Measurements from ENCODE around the gene KIF7.

KIF7 gene

DNA sequence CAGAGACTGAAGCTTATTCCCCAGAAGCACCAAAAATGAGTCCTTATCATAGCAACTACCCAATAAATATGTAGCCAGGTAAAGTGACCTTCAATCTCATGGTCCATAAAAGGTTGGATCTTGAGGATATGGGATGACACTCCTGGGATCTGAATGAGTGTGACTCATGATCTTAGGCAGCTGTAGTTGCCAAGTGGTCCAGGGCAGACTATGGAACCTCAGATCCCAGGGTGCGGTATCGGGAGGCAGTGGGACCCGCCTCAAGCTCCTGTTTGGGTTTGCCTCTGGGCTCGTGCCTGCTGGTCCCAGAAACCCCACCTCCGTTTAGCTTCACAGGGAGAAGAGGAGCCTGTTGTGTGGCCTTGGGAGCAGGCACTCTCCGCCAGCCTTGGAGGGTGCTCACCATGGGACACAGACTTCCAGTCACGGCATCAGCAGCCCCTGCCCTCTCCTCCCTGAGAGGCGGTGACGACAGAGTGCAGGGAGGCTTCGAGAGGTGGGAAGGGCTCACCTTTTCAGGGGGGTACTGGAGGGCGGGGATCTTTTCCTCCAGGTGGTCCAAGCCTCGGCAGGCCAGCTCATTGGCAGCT is 15.8 kb upstream of the KIF7 start:
- DNase-seq (ENCODE audit: low read depth in 2 of 2), result no peak

GRCh38 chr15:89669941-89670340 is 14.7 kb upstream of the KIF7 start:
- no peak for DNase-seq (ENCODE audit: low read depth in 2 of 2)

- no peak for DNase-seq (ENCODE audit: low read depth in 2 of 2)
Observed at GRCh38 chr15:89669309-89669865, 14.1 kb upstream of the KIF7 start.

- no peak for DNase-seq (ENCODE audit: low read depth in 2 of 2)
Observed at GRCh38 chr15:89668171-89668570, 12.9 kb upstream of the KIF7 start.

DNA sequence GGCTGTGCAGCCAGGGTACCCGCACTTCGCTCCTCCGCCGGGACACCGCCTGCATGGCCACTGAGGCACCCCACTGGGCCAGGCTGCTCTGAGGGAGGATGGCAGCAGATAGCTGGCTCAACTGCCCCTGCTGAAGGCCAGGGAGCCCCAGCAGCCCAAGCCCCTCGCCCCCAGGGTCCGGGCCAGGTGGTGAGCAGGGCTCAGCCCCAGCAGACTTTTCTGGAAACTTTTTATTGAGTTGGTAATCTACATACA is 12.4 kb upstream of the KIF7 start:
- DNase-seq (ENCODE audit: low read depth in 2 of 2), result no peak

DNA sequence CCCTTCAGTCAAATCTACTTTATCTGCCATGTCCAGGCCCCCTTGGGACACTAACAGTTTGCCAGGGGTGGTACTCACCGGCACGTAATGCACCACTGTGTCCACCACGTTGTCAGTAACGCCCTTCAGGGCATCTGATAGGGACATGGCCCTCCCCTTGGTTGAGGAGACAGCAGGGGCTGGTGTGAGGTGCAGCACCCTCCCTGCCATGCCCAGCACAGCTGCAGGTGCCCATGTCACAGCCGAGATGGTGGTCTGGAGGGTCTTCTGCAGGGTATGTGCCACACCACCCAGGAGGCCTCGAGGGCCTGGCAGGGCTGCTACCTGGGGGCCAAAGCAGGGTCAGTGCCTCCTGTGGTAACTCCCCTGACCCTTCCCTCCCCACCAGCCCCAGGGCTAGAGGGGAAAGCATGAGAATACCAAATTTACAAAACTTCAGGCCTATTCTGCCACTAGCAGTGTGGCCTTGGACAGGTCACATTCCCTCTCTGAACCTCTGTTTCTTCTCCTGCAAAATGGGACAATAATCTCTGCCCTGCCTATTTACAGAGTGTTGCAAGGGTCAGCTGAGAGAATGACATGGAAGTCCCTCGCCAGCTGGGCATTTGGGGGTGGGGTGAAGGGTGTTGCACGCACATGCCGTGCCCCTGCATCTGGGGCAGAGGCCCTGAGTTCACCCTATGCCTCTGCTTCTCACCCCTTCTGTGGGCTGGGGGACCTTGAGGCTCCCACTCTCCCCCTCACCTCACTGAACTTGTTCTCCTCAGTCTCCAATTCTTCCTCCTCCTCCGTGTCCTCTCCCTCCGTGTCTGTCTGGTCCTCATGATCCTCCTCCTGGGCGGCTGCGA is 11.8 kb upstream of the KIF7 start:
- DNase-seq (ENCODE audit: low read depth in 2 of 2), result no peak

DNA sequence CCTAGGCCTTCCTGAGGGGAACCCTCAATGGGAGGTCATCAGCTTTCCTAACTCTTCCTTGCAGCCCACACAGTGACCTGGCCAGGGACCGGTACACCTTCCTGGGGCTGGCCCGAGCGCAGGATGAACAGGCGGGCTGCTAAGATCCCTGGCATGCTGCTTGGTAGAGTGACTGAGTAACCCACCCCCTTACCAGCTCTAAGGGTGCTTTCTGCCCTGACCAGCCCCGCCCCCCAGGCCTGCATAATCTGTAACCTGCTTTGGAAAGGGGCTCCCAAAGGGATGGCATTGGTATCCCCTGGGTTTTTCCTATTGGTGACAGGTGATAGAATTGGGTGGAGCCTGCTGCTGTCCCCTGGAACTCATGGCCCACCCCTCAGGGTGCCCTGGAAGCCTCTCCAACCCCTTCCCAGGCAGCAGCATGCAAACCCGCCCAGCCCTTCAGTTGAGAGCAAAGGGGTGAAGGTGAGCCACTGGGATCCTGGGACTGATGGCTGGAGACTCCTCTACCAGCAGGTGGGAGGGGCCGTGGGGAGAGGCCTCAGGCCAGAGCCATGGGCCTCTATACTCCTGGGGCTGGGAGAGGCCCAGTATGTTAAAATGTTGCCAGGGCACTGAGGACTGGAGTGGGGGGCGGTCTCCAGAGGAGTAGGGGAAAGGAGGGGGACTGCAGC is 11.1 kb upstream of the KIF7 start:
- DNase-seq (ENCODE audit: low read depth in 2 of 2), result no peak

DNA sequence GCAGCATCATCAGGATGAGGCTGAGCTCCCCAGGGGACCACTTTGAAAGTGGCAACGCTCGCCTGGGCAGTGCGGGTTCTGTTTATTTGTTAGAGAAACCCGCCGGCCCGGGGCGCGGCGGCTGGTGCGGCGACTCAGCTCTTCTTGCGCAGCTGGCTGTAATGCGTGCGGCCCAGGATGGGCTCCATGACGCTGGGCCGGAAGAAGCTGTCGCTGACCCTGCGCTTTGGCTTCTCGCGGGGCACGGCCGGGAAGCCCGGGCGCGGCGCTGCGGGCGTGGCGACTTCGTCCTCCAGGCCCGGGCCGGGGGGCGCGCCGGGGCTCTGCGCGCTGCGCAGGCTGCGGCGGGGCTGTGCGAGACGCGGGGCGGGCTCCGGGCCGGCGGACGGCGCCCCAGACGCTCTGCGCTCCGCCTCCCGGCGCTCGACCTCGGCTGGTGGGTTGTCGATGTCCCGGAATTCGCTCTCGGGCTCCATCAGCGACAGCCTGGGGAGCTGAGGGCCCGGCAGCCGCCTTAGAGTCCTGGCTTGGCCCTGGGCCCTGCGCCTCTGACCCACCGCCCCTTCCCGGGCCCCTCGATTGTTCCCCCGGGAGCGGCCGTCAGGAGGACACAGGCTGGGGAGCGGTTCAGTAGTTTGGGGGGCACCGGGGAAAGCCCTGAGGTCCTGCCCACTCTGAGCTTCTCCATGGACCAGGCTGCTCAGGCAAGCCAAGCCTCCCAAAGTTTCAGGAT is 10.3 kb upstream of the KIF7 start:
- DNase-seq (ENCODE audit: low read depth in 2 of 2), result no peak

DNA sequence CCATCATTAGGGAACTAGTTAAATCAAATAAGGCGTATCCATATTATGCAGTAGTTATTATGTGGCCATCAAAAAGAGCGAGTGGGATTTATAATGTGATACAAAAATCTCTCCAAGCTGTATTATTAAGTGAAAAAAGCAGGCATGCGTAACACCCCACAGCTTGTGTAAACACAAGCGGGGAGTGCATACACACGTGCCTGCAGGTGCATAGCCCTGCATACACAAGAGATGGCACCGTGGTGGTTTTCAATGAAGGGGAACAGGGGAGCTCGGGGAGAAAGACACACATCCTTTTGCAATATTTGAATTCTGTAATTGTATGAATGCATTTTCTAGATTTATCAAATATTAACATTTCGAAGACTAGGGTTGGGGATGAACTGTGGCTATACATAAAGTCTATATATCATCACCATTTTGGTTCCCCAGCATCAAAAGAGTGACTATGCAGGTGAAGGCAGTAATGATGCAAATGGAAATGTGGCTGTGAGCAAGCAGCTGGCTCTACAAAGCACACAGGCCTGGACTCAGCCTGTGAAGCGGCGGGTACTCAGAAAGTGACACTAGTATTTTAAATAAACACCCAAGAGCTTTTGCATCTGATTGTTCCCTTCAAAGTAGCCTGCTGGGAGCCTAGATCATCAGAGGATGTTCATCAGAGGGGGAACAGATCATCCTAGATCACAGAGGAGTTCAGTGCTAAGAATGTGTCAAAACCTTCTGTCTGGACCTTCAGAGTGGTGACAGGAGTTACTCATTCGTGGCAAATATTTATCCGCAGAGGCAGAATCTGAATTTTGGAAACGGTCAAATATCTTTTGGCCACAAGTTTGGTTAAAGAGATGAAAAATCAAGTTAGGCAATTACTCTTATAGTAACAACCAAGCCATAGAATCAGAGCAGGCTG is 9.4 kb upstream of the KIF7 start:
- DNase-seq (ENCODE audit: low read depth in 2 of 2), result no peak

DNA sequence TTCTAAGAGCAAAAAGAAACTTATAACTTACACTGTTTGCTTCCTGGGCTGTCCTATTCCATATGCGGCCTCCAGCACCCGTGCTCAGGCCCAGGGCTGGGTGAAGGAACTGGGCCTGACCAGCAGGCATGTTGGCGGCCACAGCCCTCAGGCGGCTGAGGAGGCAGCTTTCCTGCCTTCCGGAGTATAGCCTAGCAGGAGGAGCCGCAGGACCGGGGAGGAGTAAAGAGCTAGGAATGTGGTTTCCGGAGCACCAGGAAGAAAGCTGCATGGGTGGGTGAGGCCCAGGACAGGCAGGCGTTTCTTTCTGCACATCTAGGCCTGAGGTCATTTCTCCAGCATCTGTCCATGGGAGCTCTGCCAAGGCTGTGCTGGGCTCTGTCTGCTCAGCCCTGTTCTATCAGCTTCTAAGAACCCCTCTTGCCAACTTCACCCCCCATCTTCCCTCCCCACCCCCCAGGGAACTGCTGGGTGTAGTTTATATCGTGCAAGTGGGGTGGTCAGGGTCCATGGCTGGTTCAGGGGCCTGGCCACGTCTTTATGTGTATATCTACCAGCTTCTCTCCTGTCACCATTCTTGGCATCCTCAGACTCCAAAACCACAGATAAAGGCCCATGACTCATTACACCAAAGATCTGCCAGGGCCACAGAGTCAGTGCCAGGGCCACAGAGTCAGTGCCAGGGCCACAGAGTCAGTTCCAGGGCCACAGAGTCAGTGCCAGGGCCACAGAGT is 7.8 kb upstream of the KIF7 start:
- no peak for DNase-seq (ENCODE audit: low read depth in 2 of 2)

GRCh38 chr15:89660556-89660955 is 5.3 kb upstream of the KIF7 start:
- DNase-seq (ENCODE audit: low read depth in 2 of 2), result no peak

- no peak for DNase-seq (ENCODE audit: low read depth in 2 of 2)
Observed at GRCh38 chr15:89659295-89659694, 4.0 kb upstream of the KIF7 start.

GRCh38 chr15:89657686-89658200 is 2.5 kb upstream of the KIF7 start:
- DNase-seq (ENCODE audit: low read depth in 2 of 2), result no peak

- no peak for DNase-seq (ENCODE audit: low read depth in 2 of 2)
Observed at GRCh38 chr15:89656116-89656815, 999 bp upstream of the KIF7 start.

- no peak for DNase-seq (ENCODE audit: low read depth in 2 of 2)
Observed at GRCh38 chr15:89654301-89654761, 936 bp downstream of the KIF7 start.

DNA sequence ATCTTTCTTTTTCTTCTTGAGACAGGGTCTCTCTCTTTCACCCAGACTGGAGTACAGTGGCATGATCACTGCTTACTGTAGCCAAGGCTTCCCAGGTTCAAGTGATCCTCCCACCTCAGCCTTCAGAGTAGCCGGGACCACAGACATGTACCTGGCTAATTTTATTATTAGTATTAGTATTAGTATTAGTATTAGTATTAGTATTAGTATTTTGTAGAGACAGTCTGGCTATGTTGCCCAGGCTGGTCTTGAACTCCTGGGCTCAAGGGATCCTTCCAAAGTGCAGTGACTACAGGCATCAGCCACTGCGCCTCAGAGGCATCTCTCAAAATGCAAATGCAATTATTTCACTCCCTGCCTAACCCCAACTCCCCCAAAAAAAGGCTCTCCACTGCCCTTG is 1.7 kb downstream of the KIF7 start:
- no peak for DNase-seq (ENCODE audit: low read depth in 2 of 2)

GRCh38 chr15:89652666-89653065 is 2.6 kb downstream of the KIF7 start:
- no peak for DNase-seq (ENCODE audit: low read depth in 2 of 2)

DNA sequence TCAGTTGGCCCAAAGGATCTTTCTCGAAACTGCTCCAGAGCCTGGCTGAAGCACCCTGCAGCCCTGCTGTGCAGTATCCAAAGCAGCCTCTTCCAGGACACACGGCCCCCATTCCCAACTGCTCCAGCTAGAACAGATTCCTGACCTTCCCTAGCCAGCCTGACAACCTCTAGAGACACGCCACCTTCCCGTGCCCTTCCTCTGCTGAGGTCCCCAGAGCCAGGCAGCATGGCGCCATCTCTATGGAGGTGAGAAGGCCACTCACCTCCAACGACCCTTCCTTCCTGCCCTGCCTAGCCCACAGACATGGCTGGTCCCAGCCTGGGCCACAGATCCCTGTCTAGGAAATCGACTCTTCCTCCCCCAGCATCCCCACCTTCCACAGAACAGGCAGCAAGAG is 3.1 kb downstream of the KIF7 start:
- DNase-seq (ENCODE audit: low read depth in 2 of 2), result no peak

- no peak for DNase-seq (ENCODE audit: low read depth in 2 of 2)
Observed at GRCh38 chr15:89649716-89650115, 5.6 kb downstream of the KIF7 start.

Data from stimulated activated CD4-positive, alpha-beta T cell treated with anti-CD3 and anti-CD28 coated beads, Interleukin-1b, Interleukin-23, amount 100 ng/mL, for 4 hours (primary cell).